IPS DF 6.9 (cell line): Measurements from ENCODE around the gene SLC39A8.

Source experiments
- DNase-seq: peaks from one replicate; pipeline ENCODE4 v3.0.0-alpha.2; 2013; ENCODE audit warnings: low read depth, low spot score
- H3K27ac ChIP-seq: one replicate; pipeline ENCODE4 v1.5.1; 2013; ENCODE audit warnings: low read length, control low read depth
- H3K27me3 ChIP-seq: 2 replicates; pipeline ENCODE4 v1.6.1; 2013; ENCODE audit warnings: mild to moderate bottlenecking, low read length; ENCODE audit not compliant: control insufficient read depth, insufficient read depth
- H3K36me3 ChIP-seq: 2 replicates; pipeline ENCODE4 v1.6.1; 2013; ENCODE audit warnings: low read length; ENCODE audit not compliant: control insufficient read depth, insufficient read depth
- H3K4me1 ChIP-seq: 2 replicates; pipeline ENCODE4 v1.6.1; 2013; ENCODE audit warnings: low read length; ENCODE audit not compliant: control insufficient read depth, insufficient read depth
- H3K4me3 ChIP-seq: 2 replicates; pipeline ENCODE4 v1.5.1; 2013; ENCODE audit warnings: mild to moderate bottlenecking, low read length
- H3K9me3 ChIP-seq: 2 replicates; pipeline ENCODE4 v1.6.1; 2013; ENCODE audit warnings: low read length, inconsistent platforms; ENCODE audit not compliant: control insufficient read depth, insufficient read depth
- WGBS: extraction: QIAGEN DNeasy Blood & Tissue Kit; methylation state at CpG from one replicate; pipeline ENCODE4 v1.1.7; 2013; ENCODE audit warnings: mixed read lengths, missing lambda C conversion rate; ENCODE audit not compliant: insufficient read length, insufficient coverage; 5-methylcytosine and 5-hydroxymethylcytosine counted together

The SLC39A8 gene

DNA sequence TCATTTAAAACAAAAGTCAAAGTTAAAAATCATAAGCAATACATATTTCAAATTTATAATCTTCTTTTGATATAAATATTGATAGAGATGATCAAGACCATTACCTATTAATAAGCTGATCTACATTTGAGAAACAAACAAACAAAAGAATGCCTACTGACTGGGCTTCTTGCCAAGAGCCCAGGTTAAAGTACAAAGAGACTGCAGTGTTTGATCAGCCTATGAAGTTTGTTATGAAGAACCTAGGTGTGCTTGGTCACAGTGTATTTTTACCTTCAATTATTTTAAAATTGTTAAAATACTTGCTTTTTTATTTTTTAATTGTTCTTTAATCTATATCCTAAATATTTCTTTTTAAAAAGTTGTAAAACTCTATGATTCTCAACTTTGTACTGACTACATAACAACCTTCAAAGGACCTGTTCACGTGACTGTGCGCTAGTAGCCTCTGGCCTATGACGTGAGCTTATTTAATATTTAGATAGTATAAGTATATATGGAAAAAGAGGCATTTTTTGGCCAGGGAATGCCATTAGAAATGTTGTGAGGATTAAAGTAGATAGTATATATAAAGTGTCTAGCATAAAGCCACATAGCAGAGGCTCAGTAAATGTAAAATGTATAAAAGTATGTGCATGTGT is 11.4 kb upstream of the SLC39A8 start:
- H3K27ac ChIP-seq = no peak overlapping the region
- WGBS = no CpG with 5 or more reads among the region's 3 CpGs

GRCh38 chr4:102355748-102356147 is 10.5 kb upstream of the SLC39A8 start:
- H3K27me3 ChIP-seq = no peaks in the 10 kb centered on the region
- no peaks in the 10 kb centered on the region for H3K9me3 ChIP-seq
- no peak for DNase-seq
- H3K4me1 ChIP-seq = no peaks in the 10 kb centered on the region
- no peak overlapping the region for H3K4me3 ChIP-seq
- H3K27ac ChIP-seq = no peak overlapping the region
- H3K36me3 ChIP-seq = no peaks in the 10 kb centered on the region
- WGBS = no CpG with 5 or more reads among the region's 2 CpGs

More for the DNA sequence above, 11.4 kb upstream of the SLC39A8 start:
- Histone ChIP-seq H3K9me3 (no peaks in the 10 kb centered on the region), H3K4me1 (no peaks in the 10 kb centered on the region), H3K4me3 (no peak overlapping the region), H3K36me3 (no peaks in the 10 kb centered on the region), H3K27me3 (no peaks in the 10 kb centered on the region)
- no peak for DNase-seq

- 100% methylated on average over 1 of the region's 2 CpGs for WGBS
- Histone ChIP-seq H3K36me3 (no peaks in the 10 kb centered on the region), H3K27me3 (no peaks in the 10 kb centered on the region)
Measured at GRCh38 chr4:102354671-102355454, 9.6 kb upstream of the SLC39A8 start.

GRCh38 chr4:102352781-102353180 is 7.5 kb upstream of the SLC39A8 start:
- DNase-seq = no peak
- Histone ChIP-seq H3K9me3 (no peaks in the 10 kb centered on the region), H3K27ac (no peak overlapping the region), H3K27me3 (no peaks in the 10 kb centered on the region), H3K4me3 (no peak overlapping the region), H3K4me1 (no peaks in the 10 kb centered on the region), H3K36me3 (no peaks in the 10 kb centered on the region)
- WGBS = no CpG with 5 or more reads among the region's 6 CpGs

More at GRCh38 chr4:102354671-102355454, 9.6 kb upstream of the SLC39A8 start:
- no peaks in the 10 kb centered on the region for H3K9me3 ChIP-seq
- H3K4me1 ChIP-seq = no peaks in the 10 kb centered on the region
- no peak overlapping the region for H3K4me3 ChIP-seq
- no peak for DNase-seq
- H3K27ac ChIP-seq = no peak overlapping the region

DNA sequence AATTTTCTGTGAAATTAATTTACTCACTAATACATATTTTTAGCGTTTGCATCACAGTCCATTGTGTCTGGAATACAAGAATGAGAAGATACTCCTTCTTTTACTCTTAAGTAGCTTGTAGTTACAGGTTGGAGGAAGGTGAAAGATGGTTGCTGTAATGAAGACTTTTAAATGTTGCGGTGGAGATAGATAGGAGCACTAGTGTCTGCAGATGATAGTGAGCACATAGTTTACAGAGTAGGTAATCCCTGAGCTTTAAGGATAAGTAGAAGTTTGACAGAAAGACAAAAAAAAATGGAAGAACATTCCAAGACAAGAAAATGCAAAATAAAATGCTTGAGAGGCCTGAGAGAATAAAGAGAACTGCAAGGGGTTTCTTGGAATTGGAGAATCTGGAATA is 5.4 kb upstream of the SLC39A8 start:
- no peaks in the 10 kb centered on the region; the same call in 1 of the 2 replicates for H3K4me1 ChIP-seq
- no peaks in the 10 kb centered on the region for H3K27me3 ChIP-seq
- no peak for DNase-seq
- H3K4me3 ChIP-seq = no peak overlapping the region
- WGBS = 100% methylated on average over 1 of the region's 2 CpGs
- no peak overlapping the region for H3K27ac ChIP-seq
- no peaks in the 10 kb centered on the region for H3K36me3 ChIP-seq
- no peaks in the 10 kb centered on the region for H3K9me3 ChIP-seq

- no CpG with 5 or more reads among the region's 2 CpGs for WGBS
- DNase-seq = no peak
- Histone ChIP-seq H3K36me3 (no peaks in the 10 kb centered on the region), H3K4me1 (no peaks in the 10 kb centered on the region; the same call in 1 of the 2 replicates), H3K27me3 (no peaks in the 10 kb centered on the region), H3K27ac (no peak overlapping the region), H3K4me3 (no peak overlapping the region), H3K9me3 (no peaks in the 10 kb centered on the region)
Measured at GRCh38 chr4:102348701-102349100, 3.4 kb upstream of the SLC39A8 start.

DNA sequence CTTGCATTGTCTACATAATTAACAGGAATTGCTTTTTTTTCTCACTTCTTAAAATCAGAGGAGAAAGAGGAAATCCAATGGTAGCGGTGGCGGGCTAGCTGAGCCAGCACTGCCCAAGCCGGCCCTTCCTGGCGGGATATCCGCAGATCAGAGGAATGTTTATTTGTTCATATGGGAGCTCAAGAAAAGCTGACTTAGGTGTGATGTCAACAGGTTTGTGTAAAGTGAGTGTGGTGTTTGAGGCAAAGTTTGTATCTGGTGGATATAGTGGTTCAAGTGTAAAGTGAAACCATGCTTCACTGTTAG is 466 bp upstream of the SLC39A8 start:
- no peaks in the 10 kb centered on the region for H3K27me3 ChIP-seq
- H3K4me1 ChIP-seq = peaks cover 1% of the 10 kb centered on the region; the same call in 1 of the 2 replicates
- peak overlapping the region; percentile 53; the same call in 1 of the 2 replicates for H3K4me3 ChIP-seq
- no CpG with 5 or more reads among the region's 5 CpGs for WGBS
- H3K36me3 ChIP-seq = no peaks in the 10 kb centered on the region
- H3K27ac ChIP-seq = no peak overlapping the region
- no peak for DNase-seq
- no peaks in the 10 kb centered on the region for H3K9me3 ChIP-seq

DNA sequence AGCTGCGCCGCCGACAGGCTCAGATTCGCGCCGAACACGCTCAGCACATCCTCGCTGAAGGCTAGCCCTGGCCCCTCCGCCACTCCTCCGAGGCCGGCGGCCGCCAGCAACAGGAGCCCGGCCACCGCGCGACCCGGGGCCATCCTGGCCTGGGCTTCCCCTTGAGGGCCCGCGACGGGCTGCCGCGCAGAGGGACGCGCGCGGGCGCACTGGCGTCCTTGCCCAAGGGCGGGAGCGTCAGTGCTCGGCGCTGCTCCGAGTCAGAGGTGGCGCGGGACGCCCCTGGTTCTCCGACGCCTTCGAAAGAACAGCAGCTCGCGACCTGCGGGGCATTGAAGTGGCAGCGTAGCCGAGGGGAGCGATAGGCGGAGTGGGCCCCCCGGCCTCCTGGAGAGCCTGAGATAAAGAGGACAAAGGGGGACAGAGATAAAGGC is 745 bp downstream of the SLC39A8 start:
- H3K27ac ChIP-seq = no peak overlapping the region
- no CpG with 5 or more reads among the region's 48 CpGs for WGBS
- peak overlapping the region; percentile 53 for H3K4me3 ChIP-seq
- H3K36me3 ChIP-seq = no peaks in the 10 kb centered on the region
- peaks cover 1% of the 10 kb centered on the region; the same call in 1 of the 2 replicates for H3K4me1 ChIP-seq
- no peaks in the 10 kb centered on the region for H3K9me3 ChIP-seq
- no peak for DNase-seq
- H3K27me3 ChIP-seq = no peaks in the 10 kb centered on the region

DNA sequence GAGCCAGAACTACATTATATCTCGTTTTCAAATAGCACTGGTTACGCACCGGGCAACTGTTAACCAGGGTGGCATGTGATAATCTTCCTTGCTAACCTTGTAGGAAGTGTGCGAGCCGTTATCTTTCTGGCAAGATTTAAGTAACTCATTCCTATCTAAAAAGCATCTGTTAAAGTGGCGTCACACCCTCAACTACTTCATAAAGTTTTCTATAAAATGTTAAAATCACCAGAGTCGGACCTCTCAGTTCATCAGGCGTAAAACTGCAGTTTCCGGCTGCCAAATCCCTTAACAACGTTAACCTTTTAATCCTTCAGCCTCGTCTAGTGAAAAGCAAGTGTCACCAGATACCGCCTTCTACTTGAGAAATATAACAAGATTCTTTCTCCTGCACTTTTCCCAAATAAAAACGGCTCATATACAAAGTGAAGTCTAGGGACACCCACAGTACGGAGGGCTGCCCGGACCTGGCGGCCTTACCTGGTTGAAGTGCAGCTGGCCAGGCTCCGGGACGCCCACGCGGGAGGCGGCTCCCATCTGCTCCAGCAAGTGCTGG is 1.2 kb downstream of the SLC39A8 start:
- H3K36me3 ChIP-seq = no peaks in the 10 kb centered on the region
- H3K4me3 ChIP-seq = peak overlapping the region; percentile 53
- peaks cover 1% of the 10 kb centered on the region; the same call in 1 of the 2 replicates for H3K4me1 ChIP-seq
- no peaks in the 10 kb centered on the region for H3K9me3 ChIP-seq
- H3K27ac ChIP-seq = no peak overlapping the region
- WGBS = no CpG with 5 or more reads among the region's 21 CpGs
- DNase-seq = no peak
- no peaks in the 10 kb centered on the region for H3K27me3 ChIP-seq

GRCh38 chr4:102342404-102343074 is 2.7 kb downstream of the SLC39A8 start:
- DNase-seq = no peak
- peaks cover 1% of the 10 kb centered on the region; the same call in 1 of the 2 replicates for H3K4me1 ChIP-seq
- H3K36me3 ChIP-seq = no peaks in the 10 kb centered on the region
- H3K4me3 ChIP-seq = no peak overlapping the region
- H3K9me3 ChIP-seq = no peaks in the 10 kb centered on the region
- H3K27ac ChIP-seq = no peak overlapping the region
- no CpG with 5 or more reads among the region's 3 CpGs for WGBS
- H3K27me3 ChIP-seq = no peaks in the 10 kb centered on the region
